PC-3 (cell line): ENCODE results near the gene ISG20. TPM values are rescaled to one million over a fixed set of nuclear protein-coding genes. Genes with fewer than 3 reads are reported as not detected.

Source experiments
- ATAC-seq: fragments of 200-7000 bp; cut with Tn5 transposase; 2 replicates; pipeline ENCODE4 v1.9.1; 2020; ENCODE audit warnings: mild to moderate bottlenecking, moderate library complexity
- BruUV-seq: library from RNA; stranded (reverse); fragments of 400-500 nt; replicated peaks from 2 replicates; lab custom pipeline; 2021; lab: Mats Ljungman, UMichigan
- CTCF ChIA-PET: fragments of 300-600 bp; sonication (Branson Sonifier 250); formaldehyde crosslinking; loops from one replicate; lab custom pipeline; 2022; ENCODE audit warnings: antibody characterized with exemption; lab: Charles Lee
- POLR2A ChIA-PET: fragments of 300-600 bp; sonication (Branson Sonifier 250); formaldehyde crosslinking; loops from one replicate; lab custom pipeline; 2022; ENCODE audit warnings: antibody characterized with exemption; ENCODE audit not compliant: unreplicated experiment; lab: Charles Lee
- DNase-seq: peaks from one replicate; pipeline ENCODE4 v3.0.0-alpha.2; 2015
- H2AFZ ChIP-seq: fragments of 300-600 bp; sonication (generic); 2 replicates; pipeline ENCODE4 v1.6.0; 2016; ENCODE audit warnings: antibody characterized with exemption, low read length
- H3F3A ChIP-seq: fragments of 300-600 bp; sonication (generic); one replicate; pipeline ENCODE4 v1.6.0; 2017; ENCODE audit warnings: antibody characterized with exemption, low read length, control low read depth, mild to moderate bottlenecking; ENCODE audit not compliant: unreplicated experiment
- H3K27ac ChIP-seq: fragments of 300-600 bp; sonication (generic); 2 replicates; pipeline ENCODE4 v1.5.1; 2016; ENCODE audit warnings: mild to moderate bottlenecking, low read length
- H3K27me3 ChIP-seq: fragments of 300-600 bp; sonication (generic); 2 replicates; pipeline ENCODE4 v1.6.1; 2016; ENCODE audit warnings: low read length, mixed read lengths
- H3K36me3 ChIP-seq: fragments of 300-600 bp; sonication (generic); 2 replicates; pipeline ENCODE4 v1.6.1; 2016; ENCODE audit warnings: low read depth, mixed run types, low read length, mixed read lengths
- H3K4me1 ChIP-seq: fragments of 300-600 bp; sonication (generic); 2 replicates; pipeline ENCODE4 v1.5.1; 2016; ENCODE audit warnings: low read length; ENCODE audit not compliant: insufficient read depth
- H3K4me2 ChIP-seq: fragments of 300-600 bp; sonication (generic); 2 replicates; pipeline ENCODE4 v1.6.0; 2016; ENCODE audit warnings: low read length
- H3K4me3 ChIP-seq: fragments of 300-600 bp; sonication (generic); 2 replicates; pipeline ENCODE4 v1.5.1; 2016; ENCODE audit warnings: mild to moderate bottlenecking, low read length, mixed read lengths
- H3K79me2 ChIP-seq: fragments of 300-600 bp; sonication (generic); 2 replicates; pipeline ENCODE4 v1.6.1; 2017; ENCODE audit warnings: low read length, mixed read lengths
- H3K9ac ChIP-seq: fragments of 300-600 bp; sonication (generic); 2 replicates; pipeline ENCODE4 v1.6.0; 2016; ENCODE audit warnings: mild to moderate bottlenecking, low read length
- H3K9me2 ChIP-seq: fragments of 300-600 bp; sonication (generic); replicated peaks from 2 replicates; pipeline ENCODE4 v1.6.1; 2016; ENCODE audit warnings: mixed run types, low read length, mixed read lengths
- H3K9me3 ChIP-seq: fragments of 300-600 bp; sonication (generic); 2 replicates; pipeline ENCODE4 v1.6.1; 2016; ENCODE audit warnings: low read length, mixed read lengths
- H4K20me1 ChIP-seq: fragments of 300-600 bp; sonication (generic); 2 replicates; pipeline ENCODE4 v1.6.1; 2016; ENCODE audit warnings: low read length, mixed read lengths
- EZH2 ChIP-seq: fragments of 300-600 bp; sonication (generic); IDR thresholded peaks from one replicate; pipeline ENCODE4 v1.6.1; 2017; ENCODE audit warnings: antibody characterized with exemption, mild to moderate bottlenecking, low read length; ENCODE audit not compliant: unreplicated experiment
- EZH2phosphoT487 ChIP-seq: fragments of 300-600 bp; sonication (generic); IDR thresholded peaks from 2 replicates; pipeline ENCODE4 v1.6.1; 2018; ENCODE audit warnings: mild to moderate bottlenecking, antibody characterized with exemption, low read length, borderline replicate concordance
- intact Hi-C: fragments of 100-400 bp; cut with micrococcal nuclease; formaldehyde crosslinking; loops from 2 replicates; pipeline ENCODE4 v1.9.0; 2023
- total RNA-seq: library from RNA; depleted of rRNA; stranded (reverse); fragments of >200 nt; gene quantifications from 2 replicates; pipeline ENCODE4 v1.2.3, GENCODE V29; 2014
- TF ChIP-seq, protein P1 (sequence below): fragments of 300-600 bp; sonication (generic); conservative IDR thresholded peaks from 2 replicates; pipeline ENCODE4 v1.5.1; 2017; ENCODE audit warnings: antibody characterized with exemption, low read depth, mild to moderate bottlenecking, low read length

The ISG20 gene
- total RNA-seq, 1 experiment from 2014 or later = 64.0 TPM

DNA sequence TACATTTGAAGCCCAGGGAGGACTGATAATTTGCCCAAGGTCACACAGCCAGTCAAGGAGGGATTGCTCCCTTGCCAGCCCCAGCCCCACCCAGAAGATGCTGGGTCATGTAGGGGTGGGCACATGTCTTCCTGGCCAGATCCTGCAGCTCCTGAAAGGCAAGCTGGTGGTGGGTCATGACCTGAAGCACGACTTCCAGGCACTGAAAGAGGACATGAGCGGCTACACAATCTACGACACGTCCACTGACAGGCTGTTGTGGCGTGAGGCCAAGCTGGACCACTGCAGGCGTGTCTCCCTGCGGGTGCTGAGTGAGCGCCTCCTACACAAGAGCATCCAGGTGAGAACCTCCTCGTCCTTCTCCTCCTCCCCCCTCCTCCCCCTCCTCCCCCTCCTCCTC lies 13.2 kb downstream of the ISG20 start:
- Histone ChIP-seq H4K20me1 (no peaks in the 10 kb centered on the region), H3K9me3 (no peaks in the 10 kb centered on the region), H3K9me2 (no peaks in the 10 kb centered on the region), H3K27me3 (no peaks in the 10 kb centered on the region), H3K9ac (no peak overlapping the region), H3K27ac (no peak overlapping the region), H3K79me2 (no peaks in the 10 kb centered on the region), H3K4me1 (peaks cover 32% of the 10 kb centered on the region), H3K36me3 (no peaks in the 10 kb centered on the region), H3K4me3 (no peak overlapping the region), H3F3A (no peaks in the 10 kb centered on the region), H3K4me2 (no peak overlapping the region), H2AFZ (no peak overlapping the region)
- TF ChIP-seq EZH2 = no peak
- TF ChIP-seq EZH2phosphoT487 = no peak
- TF ChIP-seq, protein P1, sequence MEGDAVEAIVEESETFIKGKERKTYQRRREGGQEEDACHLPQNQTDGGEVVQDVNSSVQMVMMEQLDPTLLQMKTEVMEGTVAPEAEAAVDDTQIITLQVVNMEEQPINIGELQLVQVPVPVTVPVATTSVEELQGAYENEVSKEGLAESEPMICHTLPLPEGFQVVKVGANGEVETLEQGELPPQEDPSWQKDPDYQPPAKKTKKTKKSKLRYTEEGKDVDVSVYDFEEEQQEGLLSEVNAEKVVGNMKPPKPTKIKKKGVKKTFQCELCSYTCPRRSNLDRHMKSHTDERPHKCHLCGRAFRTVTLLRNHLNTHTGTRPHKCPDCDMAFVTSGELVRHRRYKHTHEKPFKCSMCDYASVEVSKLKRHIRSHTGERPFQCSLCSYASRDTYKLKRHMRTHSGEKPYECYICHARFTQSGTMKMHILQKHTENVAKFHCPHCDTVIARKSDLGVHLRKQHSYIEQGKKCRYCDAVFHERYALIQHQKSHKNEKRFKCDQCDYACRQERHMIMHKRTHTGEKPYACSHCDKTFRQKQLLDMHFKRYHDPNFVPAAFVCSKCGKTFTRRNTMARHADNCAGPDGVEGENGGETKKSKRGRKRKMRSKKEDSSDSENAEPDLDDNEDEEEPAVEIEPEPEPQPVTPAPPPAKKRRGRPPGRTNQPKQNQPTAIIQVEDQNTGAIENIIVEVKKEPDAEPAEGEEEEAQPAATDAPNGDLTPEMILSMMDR = no peak
- ChIA-PET CTCF (no interaction called here), POLR2A (no interaction called here)
- ATAC-seq (no peak), DNase-seq (no peak)
- intact Hi-C loops = no loop called here
- BruUV-seq = no TSS peak

- H3K79me2 ChIP-seq = no peaks in the 10 kb centered on the region
- DNase-seq (no peak), ATAC-seq (no peak)
- no peaks in the 10 kb centered on the region for H4K20me1 ChIP-seq
- H3K4me2 ChIP-seq = no peak overlapping the region
- no peaks in the 10 kb centered on the region for H3K9me2 ChIP-seq
- no peaks in the 10 kb centered on the region for H3K27me3 ChIP-seq
- no peak overlapping the region for H2AFZ ChIP-seq
- H3K4me1 ChIP-seq = peaks cover 27% of the 10 kb centered on the region
- TF ChIP-seq, protein P1 = no peak
- TF ChIP-seq EZH2phosphoT487 (no peak), EZH2 (no peak)
- intact Hi-C loops = no loop called here
- ChIA-PET CTCF (no interaction called here), POLR2A (no interaction called here)
- BruUV-seq = no TSS peak
- no peak overlapping the region for H3K27ac ChIP-seq
- no peaks in the 10 kb centered on the region for H3F3A ChIP-seq
- H3K9me3 ChIP-seq = no peaks in the 10 kb centered on the region
- H3K4me3 ChIP-seq = no peak overlapping the region
- H3K9ac ChIP-seq = no peak overlapping the region
- no peaks in the 10 kb centered on the region for H3K36me3 ChIP-seq
Measured at GRCh38 chr15:88652456-88653199, 13.8 kb downstream of the ISG20 start.
